GM12874 (cell line): Measurements from ENCODE around the gene OR9Q1.

Source experiments
- TF ChIP-seq, protein P1 (sequence below): IDR thresholded peaks from 2 replicates; pipeline ENCODE4 v1.5.1; 2011; ENCODE audit warnings: low read depth, mild to moderate bottlenecking, control low read depth, low read length, moderate library complexity; ENCODE audit not compliant: insufficient read depth

Gene OR9Q1

DNA sequence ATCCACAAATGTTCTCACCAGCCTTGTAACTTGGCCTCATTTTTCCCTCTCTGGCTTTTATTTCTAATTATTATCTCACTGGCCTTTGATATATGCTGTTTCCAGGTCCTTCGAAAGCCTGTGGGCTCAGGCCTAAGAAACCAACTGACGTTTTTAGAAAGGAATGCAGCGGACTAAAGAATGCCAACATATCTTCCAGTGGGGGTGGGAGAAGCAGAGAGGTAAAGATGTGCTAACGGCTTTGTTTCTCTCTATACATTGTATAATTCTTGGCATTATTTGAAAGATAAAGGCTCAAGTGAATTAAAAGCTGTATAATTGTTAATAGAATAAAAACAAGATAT is 35.3 kb downstream of the OR9Q1 start:
- TF ChIP-seq, protein P1, sequence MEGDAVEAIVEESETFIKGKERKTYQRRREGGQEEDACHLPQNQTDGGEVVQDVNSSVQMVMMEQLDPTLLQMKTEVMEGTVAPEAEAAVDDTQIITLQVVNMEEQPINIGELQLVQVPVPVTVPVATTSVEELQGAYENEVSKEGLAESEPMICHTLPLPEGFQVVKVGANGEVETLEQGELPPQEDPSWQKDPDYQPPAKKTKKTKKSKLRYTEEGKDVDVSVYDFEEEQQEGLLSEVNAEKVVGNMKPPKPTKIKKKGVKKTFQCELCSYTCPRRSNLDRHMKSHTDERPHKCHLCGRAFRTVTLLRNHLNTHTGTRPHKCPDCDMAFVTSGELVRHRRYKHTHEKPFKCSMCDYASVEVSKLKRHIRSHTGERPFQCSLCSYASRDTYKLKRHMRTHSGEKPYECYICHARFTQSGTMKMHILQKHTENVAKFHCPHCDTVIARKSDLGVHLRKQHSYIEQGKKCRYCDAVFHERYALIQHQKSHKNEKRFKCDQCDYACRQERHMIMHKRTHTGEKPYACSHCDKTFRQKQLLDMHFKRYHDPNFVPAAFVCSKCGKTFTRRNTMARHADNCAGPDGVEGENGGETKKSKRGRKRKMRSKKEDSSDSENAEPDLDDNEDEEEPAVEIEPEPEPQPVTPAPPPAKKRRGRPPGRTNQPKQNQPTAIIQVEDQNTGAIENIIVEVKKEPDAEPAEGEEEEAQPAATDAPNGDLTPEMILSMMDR, result no peak

DNA sequence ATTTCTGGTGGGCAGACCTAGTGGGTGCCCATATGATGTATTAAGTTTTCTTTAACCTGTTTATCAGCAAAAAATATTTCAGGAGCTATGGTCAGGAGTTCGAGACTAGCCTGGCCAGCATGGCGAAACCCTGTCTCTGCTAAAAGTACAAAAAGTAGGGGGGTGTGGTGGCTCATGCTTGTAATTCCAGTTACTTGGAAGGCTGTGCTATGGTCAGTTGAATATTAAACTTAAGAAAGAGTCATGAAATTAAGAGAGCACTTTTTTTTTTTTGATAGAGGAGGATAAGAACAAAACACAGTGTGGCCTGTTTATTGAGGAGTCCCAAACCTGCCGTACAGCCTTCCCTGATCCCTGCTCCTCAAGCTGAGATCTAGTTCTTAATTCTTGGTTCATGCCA is 36.9 kb downstream of the OR9Q1 start:
- TF ChIP-seq, protein P1, result no peak

DNA sequence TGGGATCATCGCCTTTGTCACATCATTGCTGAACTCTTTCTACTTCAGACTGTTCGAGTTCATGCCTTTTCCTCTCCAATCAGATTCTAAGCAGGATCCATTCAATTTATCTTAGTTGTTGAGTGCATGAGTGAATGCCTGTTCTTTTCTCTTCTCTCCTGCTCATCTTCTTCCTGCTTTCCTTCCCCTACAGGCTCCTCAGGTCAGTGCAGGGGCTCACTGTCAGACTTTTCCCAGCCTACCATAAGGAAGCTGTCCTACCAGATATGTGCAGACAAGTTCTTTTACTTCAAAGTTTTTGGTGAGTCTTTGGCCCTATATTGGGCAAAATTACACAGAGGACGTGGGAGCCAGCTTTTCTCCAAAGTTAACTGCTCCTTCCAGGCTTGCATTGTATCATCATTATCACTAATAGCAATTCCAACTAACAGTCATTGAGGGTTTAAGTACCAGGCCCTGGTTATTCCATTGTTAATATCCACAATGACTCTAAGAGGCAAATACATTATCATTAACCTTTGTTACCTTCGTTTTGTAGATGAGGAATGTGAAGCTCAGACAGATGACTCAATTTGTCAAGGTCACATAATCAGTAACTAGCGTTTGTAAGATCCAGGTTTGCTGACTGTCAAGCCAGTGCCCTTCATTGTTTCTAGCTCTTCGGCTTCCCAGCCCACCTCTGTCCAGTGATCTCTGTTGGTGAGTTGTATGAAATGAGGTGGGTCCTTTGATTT is 37.4 kb downstream of the OR9Q1 start:
- TF ChIP-seq, protein P1, result no peak

DNA sequence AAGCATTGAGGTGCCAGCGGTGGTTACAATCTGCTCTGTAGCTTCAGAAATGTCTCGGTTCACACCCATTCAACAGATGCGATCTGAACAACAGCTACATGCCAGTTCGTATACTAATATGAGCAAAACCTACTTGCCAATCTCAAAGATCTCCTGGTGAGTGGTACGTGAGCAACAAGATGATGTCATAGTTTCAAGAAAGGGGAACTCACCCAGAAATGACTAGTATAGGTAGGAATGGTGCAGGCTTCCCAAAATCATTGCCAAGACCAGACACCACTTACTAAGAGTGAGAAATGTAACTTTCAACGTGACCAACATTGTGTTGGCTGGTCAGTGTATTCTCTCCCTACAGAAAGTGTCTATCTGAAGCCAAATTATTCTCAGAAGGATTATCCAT is 38.1 kb downstream of the OR9Q1 start:
- TF ChIP-seq, protein P1, result no peak

DNA sequence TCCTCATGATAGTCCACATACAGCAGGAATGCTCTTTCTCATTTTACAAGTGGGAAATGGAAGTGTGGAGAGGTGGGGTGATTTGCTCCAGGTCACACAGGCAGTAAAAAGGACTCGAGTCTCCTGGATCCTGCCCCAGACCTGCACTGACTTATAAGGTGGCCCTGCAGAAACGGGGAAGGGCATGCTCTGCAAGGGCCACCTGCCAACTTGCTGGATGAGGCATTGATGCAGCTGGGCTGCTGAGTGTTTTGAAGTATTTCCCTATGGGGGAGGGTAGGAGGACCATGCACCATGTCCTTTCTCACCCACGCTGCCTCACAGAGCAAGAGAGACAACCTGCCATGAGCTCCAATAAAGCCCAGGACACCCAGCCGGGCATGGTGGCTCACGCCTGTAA is 44.0 kb downstream of the OR9Q1 start:
- TF ChIP-seq, protein P1, result no peak

DNA sequence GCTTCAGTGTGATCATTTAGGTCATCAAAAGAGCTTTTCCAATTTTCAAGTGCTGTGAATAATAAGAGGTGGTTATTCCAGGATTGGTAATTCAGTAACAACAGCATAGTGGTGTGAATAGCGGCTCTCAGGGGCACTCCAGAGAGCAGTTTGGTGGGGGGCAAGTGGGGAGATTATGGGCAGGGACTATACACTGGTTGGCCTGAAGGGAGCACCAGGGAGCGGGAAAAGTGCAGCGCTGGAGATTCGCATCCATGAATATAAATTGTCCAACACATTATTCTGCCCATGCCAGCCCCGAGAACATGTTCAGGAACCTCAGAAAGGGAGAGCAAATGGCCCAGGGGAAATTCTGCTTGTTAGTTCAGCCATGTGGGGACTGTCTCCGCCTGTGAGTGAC is 45.0 kb downstream of the OR9Q1 start:
- TF ChIP-seq, protein P1, result 0 out of 2 replicates have a peak, but pooled peaks have one; percentile 15

DNA sequence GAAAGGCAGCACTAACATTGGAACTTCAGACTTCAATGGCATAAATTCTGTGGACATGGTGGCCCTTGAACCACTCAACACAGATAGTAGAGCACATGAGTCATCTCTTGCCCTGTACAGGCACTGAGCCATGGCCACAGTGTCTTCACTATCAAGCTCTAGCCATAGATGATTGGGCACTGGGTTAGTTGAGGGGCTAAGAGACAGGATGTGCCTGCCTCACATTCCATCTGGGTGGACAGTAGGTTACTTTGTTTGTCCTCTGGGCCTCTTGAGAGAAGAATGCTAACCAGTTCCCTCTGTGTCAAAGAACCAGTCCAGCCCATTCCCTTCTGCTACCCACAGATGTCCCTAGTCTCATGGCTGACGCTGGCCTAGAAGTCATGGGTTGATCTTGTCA is 46.9 kb downstream of the OR9Q1 start:
- TF ChIP-seq, protein P1, result no peak
